ENCODE measurements around the gene CCDC71L.

GRCh38 chr7:106668861-106669524 is 8.0 kb upstream of the CCDC71L start:
- TF ChIP-seq CTCF (IDR thresholded peaks at IDR 0.05): no peak
- TF ChIP-seq POLR2A (IDR thresholded peaks at IDR 0.05): no peak
- TF ChIP-seq EP300 (IDR thresholded peaks at IDR 0.05): no peak

Data from tibial nerve (tissue), 4 donors.